ENCODE data around the gene MGAT4A. TPM values are rescaled to one million over a fixed set of nuclear protein-coding genes. Genes with fewer than 3 reads are reported as not detected.

The MGAT4A gene
- total and polyA plus RNA-seq, 2 of the 13 experiments (the other 11 are each of a cell fraction or from before 2014, with no cell fraction given), result 47.2 to 90.9 TPM

- TF ChIP-seq TIGD3 (CRISPR knock-in tag; IDR thresholded peaks at IDR 0.05; ENCODE audit: borderline replicate concordance), result no peak
- TF ChIP-seq ZNF205 (CRISPR knock-in tag; IDR thresholded peaks at IDR 0.05), result no peak; the same call in 1 of the 2 replicates
- peak; percentile 83 for TF ChIP-seq SP4 (CRISPR knock-in tag; IDR thresholded peaks at IDR 0.05)
- no peak for TF ChIP-seq ZNF616 (CRISPR knock-in tag; IDR thresholded peaks at IDR 0.05; ENCODE audit: low read depth)
- TF ChIP-seq TFDP1 (CRISPR knock-in tag; IDR thresholded peaks at IDR 0.05; ENCODE audit: borderline replicate concordance), result peak; percentile 68; the same call in 1 of the 2 replicates
- no peak for TF ChIP-seq ZFP36 (IDR thresholded peaks at IDR 0.05; ENCODE audit: borderline replicate concordance, low read depth, low read length, partially characterized antibody)
- TF ChIP-seq FOXO1 (CRISPR knock-in tag; IDR thresholded peaks at IDR 0.05), result peak; percentile 30; the same call in 1 of the 2 replicates
- no peak for TF ChIP-seq IKZF1 (IDR thresholded peaks at IDR 0.05)
- TF ChIP-seq ZNF496 (CRISPR knock-in tag; IDR thresholded peaks at IDR 0.05; ENCODE audit: insufficient replicate concordance), result no peak
- TF ChIP-seq SIX1 (CRISPR knock-in tag; IDR thresholded peaks at IDR 0.05; ENCODE audit: borderline replicate concordance), result no peak
- peak; percentile 50; the same call in 1 of the 2 replicates for TF ChIP-seq ESRRA (CRISPR knock-in tag; IDR thresholded peaks at IDR 0.05; ENCODE audit: low read depth)
- peak; percentile 80 for TF ChIP-seq BCL3 (CRISPR knock-in tag; IDR thresholded peaks at IDR 0.05)
- TF ChIP-seq ZNF781 (CRISPR knock-in tag; IDR thresholded peaks at IDR 0.05; ENCODE audit: borderline replicate concordance, not compliant biosample characterization), result no peak
- no peak for TF ChIP-seq FOXP1 (IDR thresholded peaks at IDR 0.05)
- TF ChIP-seq FOXP1 (CRISPR knock-in tag; IDR thresholded peaks at IDR 0.05), result no peak
- TF ChIP-seq ZNF704 (CRISPR knock-in tag; IDR thresholded peaks at IDR 0.05; ENCODE audit: borderline replicate concordance), result peak; percentile 38; the same call in 1 of the 2 replicates
- peak; percentile 30; the same call in 1 of the 2 replicates for TF ChIP-seq ZNF280D (CRISPR knock-in tag; IDR thresholded peaks at IDR 0.05)
- TF ChIP-seq GFI1 (CRISPR knock-in tag; IDR thresholded peaks at IDR 0.05; ENCODE audit: borderline replicate concordance), result peak; percentile 22; the same call in 1 of the 2 replicates
- TF ChIP-seq KAT2B (IDR thresholded peaks at IDR 0.05; ENCODE audit: borderline replicate concordance, low read depth, low read length), result no peak
- TF ChIP-seq TGIF2 (CRISPR knock-in tag; IDR thresholded peaks at IDR 0.05), result peak; percentile 57; the same call in 1 of the 2 replicates
- 0 out of 2 replicates have a peak, but pooled peaks have one; percentile 57 for TF ChIP-seq ZFYVE20 (CRISPR knock-in tag; IDR thresholded peaks at IDR 0.05; ENCODE audit: borderline replicate concordance, low read depth)
Observed at GRCh38 chr2:98731041-98731893, at the start of gene MGAT4A (continued).
